ENCODE measurements around the gene NTNG2. TPM values are rescaled to one million over a fixed set of nuclear protein-coding genes. Genes with fewer than 3 reads are reported as not detected.

Gene NTNG2
- total RNA-seq, 2 donors from 2014 or later, result 0.26 to 2.0 TPM

- 71 to 93% methylated on average over 5 to 8 of the region's 8 CpGs for WGBS, 2 donors
- H3K27me3 ChIP-seq, result no peaks in the 10 kb centered on the region
- ATAC-seq, result no peak
- H3K9me3 ChIP-seq, result no peaks in the 10 kb centered on the region
- no peak overlapping the region for H3K4me3 ChIP-seq
- DNase-seq, result no peak
- intact Hi-C loops (cut with DNase I), result loop anchor here (5.0 kb wide), 1 partner anchor 487 kb away; no protein-coding TSS in a partner anchor
- peaks cover 22% of the 10 kb centered on the region for H3K4me1 ChIP-seq
- no peak for TF ChIP-seq POLR2A (IDR thresholded peaks at IDR 0.05)
- TF ChIP-seq CTCF (IDR thresholded peaks at IDR 0.05), result no peak
- peak overlapping the region in 3 of 4 donors; percentile 30 to 48 (median 39) for H3K27ac ChIP-seq
- H3K36me3 ChIP-seq (replicated peaks in 1 of 2; ENCODE audit: insufficient read depth in 1 of 2, low read depth in 2 of 2), result no peaks in the 10 kb centered on the region
Measured at GRCh38 chr9:132249690-132250089, 87.8 kb downstream of the NTNG2 start.

GRCh38 chr9:132250324-132251262 is 88.7 kb downstream of the NTNG2 start:
- no peak for ATAC-seq
- H3K36me3 ChIP-seq (replicated peaks in 1 of 2; ENCODE audit: insufficient read depth in 1 of 2, low read depth in 2 of 2), result no peaks in the 10 kb centered on the region
- no peaks in the 10 kb centered on the region for H3K9me3 ChIP-seq
- 89 to 100% methylated on average over 14 to 20 of the region's 20 CpGs for WGBS, 2 donors
- no peak for DNase-seq
- H3K27ac ChIP-seq, result no peak overlapping the region
- peaks cover 14% of the 10 kb centered on the region for H3K4me1 ChIP-seq
- intact Hi-C loops (cut with DNase I), result loop anchor here (5.0 kb wide), 1 partner anchor 488 kb away; no protein-coding TSS in a partner anchor
- no peak overlapping the region for H3K4me3 ChIP-seq
- H3K27me3 ChIP-seq, result no peaks in the 10 kb centered on the region
- TF ChIP-seq POLR2A (IDR thresholded peaks at IDR 0.05), result no peak
- no peak for TF ChIP-seq CTCF (IDR thresholded peaks at IDR 0.05)

- Histone ChIP-seq H3K27me3 (no peaks in the 10 kb centered on the region), H3K4me3 (no peak overlapping the region), H3K36me3 (replicated peaks in 1 of 2; ENCODE audit: insufficient read depth in 1 of 2, low read depth in 2 of 2) (peaks cover 4 to 20% of the 10 kb centered on the region in 2 donors), H3K27ac (no peak overlapping the region), H3K9me3 (no peaks in the 10 kb centered on the region), H3K4me1 (peaks cover 7% of the 10 kb centered on the region)
- no peak for ATAC-seq
- TF ChIP-seq POLR2A (IDR thresholded peaks at IDR 0.05) (no peak), CTCF (IDR thresholded peaks at IDR 0.05) (no peak)
- intact Hi-C loops (cut with DNase I), result no loop called here
- 86 to 89% methylated on average over 3 of the region's 3 CpGs for WGBS, 2 donors
- DNase-seq, result no peak
Measured at GRCh38 chr9:132260846-132261245, 99.0 kb downstream of the NTNG2 start.

- 68 to 81% methylated on average over 3 of the region's 3 CpGs for WGBS, 2 donors
- TF ChIP-seq CTCF (IDR thresholded peaks at IDR 0.05) (no peak), POLR2A (IDR thresholded peaks at IDR 0.05) (no peak)
- peaks cover 4 to 26% of the 10 kb centered on the region in 2 donors for H3K36me3 ChIP-seq (replicated peaks in 1 of 2; ENCODE audit: insufficient read depth in 1 of 2, low read depth in 2 of 2)
- no peaks in the 10 kb centered on the region for H3K4me1 ChIP-seq
- intact Hi-C loops (cut with DNase I), result loop anchor here (5.0 kb wide), 1 partner anchor 504 kb away; no protein-coding TSS in a partner anchor
- H3K4me3 ChIP-seq, result no peak overlapping the region
- H3K27me3 ChIP-seq, result no peaks in the 10 kb centered on the region
- ATAC-seq (no peak), DNase-seq (no peak)
- no peak overlapping the region for H3K27ac ChIP-seq
- H3K9me3 ChIP-seq, result no peaks in the 10 kb centered on the region
Measured at GRCh38 chr9:132266017-132266416, 104.2 kb downstream of the NTNG2 start.

All from body of pancreas (tissue), 4 donors.